H1 (cell line): ENCODE measurements around the gene DOHH. TPM values are rescaled to one million over a fixed set of nuclear protein-coding genes. Genes with fewer than 3 reads are reported as not detected.

ENCODE experiments used
- CTCF ChIA-PET: fragments of 300-600 bp; sonication (Branson Sonifier 250); formaldehyde crosslinking; loops from one replicate; lab custom pipeline; 2021; ENCODE audit not compliant: partially characterized antibody; lab: Charles Lee
- POLR2A ChIA-PET: fragments of 300-600 bp; sonication (Branson Sonifier 250); formaldehyde crosslinking; loops from one replicate; lab custom pipeline; 2021; ENCODE audit warnings: inconsistent platforms; ENCODE audit not compliant: partially characterized antibody; lab: Charles Lee
- DNase-seq, 2 experiments: peaks; one replicate each; pipeline versions ENCODE4 v3.0.0 to v3.0.0-alpha.2; 2010 to 2022; ENCODE audit warnings: low spot score in 2 of 2, low read depth in 1 of 2, mixed read lengths in 1 of 2
- FAIRE-seq: peaks from 2 replicates; lab custom pipeline; 2011; peaks lifted over from hg19 to GRCh38; lab: Jason Lieb, UNC
- H2AFZ ChIP-seq: 2 replicates; pipeline ENCODE4 v1.8.1; 2012; ENCODE audit warnings: low read length, inconsistent platforms
- H2AK5ac ChIP-seq: 2 replicates; pipeline ENCODE4 v1.6.1; 2013; ENCODE audit warnings: low read depth, low read length
- H2BK120ac ChIP-seq: replicated peaks from 2 replicates; pipeline ENCODE3; 2013; ENCODE audit warnings: low read depth, low read length, inconsistent platforms
- H2BK12ac ChIP-seq: 2 replicates; pipeline ENCODE4 v1.6.1; 2013; ENCODE audit warnings: low read depth, low read length
- H2BK15ac ChIP-seq: 2 replicates; pipeline ENCODE4 v1.6.1; 2013; ENCODE audit warnings: low read length
- H2BK20ac ChIP-seq: 2 replicates; pipeline ENCODE4 v1.6.1; 2013; ENCODE audit warnings: low read length
- H2BK5ac ChIP-seq: 2 replicates; pipeline ENCODE4 v1.6.1; 2013; ENCODE audit warnings: low read depth, low read length
- H3K14ac ChIP-seq: 2 replicates; pipeline ENCODE4 v1.6.1; 2013; ENCODE audit warnings: inconsistent platforms; ENCODE audit not compliant: insufficient read length
- H3K18ac ChIP-seq: 2 replicates; pipeline ENCODE4 v1.6.1; 2013; ENCODE audit warnings: low read length; ENCODE audit errors: extremely low read depth
- H3K23ac ChIP-seq: 2 replicates; pipeline ENCODE4 v1.6.1; 2013; ENCODE audit warnings: inconsistent platforms; ENCODE audit not compliant: insufficient read length
- H3K23me2 ChIP-seq: 2 replicates; pipeline ENCODE4 v1.6.1; 2013; ENCODE audit warnings: low read depth, low read length
- H3K27ac ChIP-seq: 2 replicates; pipeline ENCODE4 v1.6.1; 2011; ENCODE audit warnings: low read depth, low read length, inconsistent platforms
- H3K27me3 ChIP-seq, 4 experiments: replicated peaks in 1 of 4; 1 replicate in 1 of 4; 2 replicates in 3 of 4; pipeline versions ENCODE4 v1.6.1 to v1.8.1; 2011 to 2013; ENCODE audit warnings: low read length in 3 of 4, mild to moderate bottlenecking in 3 of 4, inconsistent platforms in 2 of 4, mixed read lengths in 2 of 4, moderate library complexity in 1 of 4; ENCODE audit not compliant: control insufficient read depth in 3 of 4, insufficient read depth in 3 of 4; ENCODE audit errors: extremely low read depth in 1 of 4
- H3K36me3 ChIP-seq, 4 experiments: 2 replicates each; pipeline versions ENCODE4 v1.6.1 to v1.8.1; 2011 to 2013; ENCODE audit warnings: mild to moderate bottlenecking in 4 of 4, low read length in 3 of 4, moderate library complexity in 2 of 4, control low read depth in 1 of 4, inconsistent platforms in 1 of 4; ENCODE audit not compliant: insufficient read depth in 4 of 4, control insufficient read depth in 2 of 4
- H3K4ac ChIP-seq: replicated peaks from 2 replicates; pipeline ENCODE3; 2013; ENCODE audit warnings: low read length, low read depth, mixed read lengths, inconsistent platforms; ENCODE audit not compliant: insufficient read length
- H3K4me1 ChIP-seq, 4 experiments: replicated peaks in 1 of 4; 1 replicate in 1 of 4; 2 replicates in 3 of 4; pipeline versions ENCODE4 v1.6.1 to v1.8.1; 2011 to 2013; ENCODE audit warnings: low read length in 3 of 4, inconsistent platforms in 2 of 4, mixed read lengths in 1 of 4; ENCODE audit not compliant: insufficient read depth in 4 of 4, control insufficient read depth in 3 of 4
- H3K4me2 ChIP-seq, 2 experiments: 2 replicates each; pipeline versions ENCODE4 v1.6.1 to v1.8.1; 2011 to 2013; ENCODE audit warnings: low read depth in 2 of 2, low read length in 2 of 2, control low read depth in 1 of 2, inconsistent platforms in 1 of 2, mild to moderate bottlenecking in 1 of 2; ENCODE audit not compliant: insufficient read depth in 1 of 2
- H3K4me3 ChIP-seq, 4 experiments: fragments of 200-600, 300-600 bp in 1 of 4; sonication (generic), shearing (Covaris generic), sonication (Bioruptor Twin) in 1 of 4; 2 replicates each; pipeline versions ENCODE4 v1.5.1 to v1.8.1; 2011 to 2016; ENCODE audit warnings: low read length in 4 of 4, low read depth in 3 of 4, control low read depth in 2 of 4, inconsistent platforms in 2 of 4, mild to moderate bottlenecking in 2 of 4, mixed read lengths in 1 of 4, moderate library complexity in 1 of 4; ENCODE audit not compliant: insufficient read depth in 2 of 4; ENCODE audit errors: extremely low read depth in 1 of 4
- H3K56ac ChIP-seq: replicated peaks from 2 replicates; pipeline ENCODE3; 2013; ENCODE audit warnings: low read depth, mild to moderate bottlenecking, mixed read lengths, low read length, inconsistent platforms; ENCODE audit not compliant: insufficient read length
- H3K79me1 ChIP-seq: 2 replicates; pipeline ENCODE4 v1.6.1; 2013; ENCODE audit warnings: low read depth, low read length, control low read depth
- H3K79me2 ChIP-seq, 2 experiments: 2 replicates each; pipeline versions ENCODE4 v1.6.1 to v1.8.1; 2012 to 2013; ENCODE audit warnings: low read length in 2 of 2, mild to moderate bottlenecking in 2 of 2, inconsistent platforms in 1 of 2; ENCODE audit not compliant: insufficient read depth in 2 of 2, control insufficient read depth in 1 of 2
- H3K9ac ChIP-seq, 4 experiments: replicated peaks in 1 of 4; 1 replicate in 1 of 4; 2 replicates in 3 of 4; pipeline versions ENCODE4 v1.6.1 to v1.8.1; 2011 to 2013; ENCODE audit warnings: low read depth in 3 of 4, low read length in 3 of 4, control low read depth in 2 of 4, mild to moderate bottlenecking in 2 of 4, moderate library complexity in 2 of 4, inconsistent platforms in 1 of 4; ENCODE audit errors: extremely low read depth in 1 of 4
- H3K9me3 ChIP-seq, 2 experiments: 2 replicates each; pipeline versions ENCODE4 v1.6.1 to v1.8.1; 2012 to 2013; ENCODE audit warnings: mild to moderate bottlenecking in 2 of 2, moderate library complexity in 2 of 2, control low read depth in 1 of 2, inconsistent platforms in 1 of 2, low read depth in 1 of 2, low read length in 1 of 2, mixed read lengths in 1 of 2; ENCODE audit not compliant: insufficient read depth in 2 of 2
- H4K20me1 ChIP-seq, 2 experiments: replicated peaks in 1 of 2; 2 replicates each; pipeline versions ENCODE3 to v1.8.1; 2011 to 2013; ENCODE audit warnings: inconsistent platforms in 2 of 2, low read length in 2 of 2, mild to moderate bottlenecking in 1 of 2; ENCODE audit not compliant: insufficient read depth in 2 of 2, control insufficient read depth in 1 of 2
- H4K5ac ChIP-seq: 2 replicates; pipeline ENCODE4 v1.6.1; 2013; ENCODE audit warnings: low read length, low read depth, mixed read lengths, inconsistent platforms; ENCODE audit not compliant: insufficient read length
- H4K8ac ChIP-seq: 2 replicates; pipeline ENCODE4 v1.8.0; 2013; ENCODE audit warnings: mild to moderate bottlenecking, moderate library complexity, low read length, inconsistent platforms; ENCODE audit not compliant: insufficient read depth; ENCODE audit errors: extremely low read depth
- H4K91ac ChIP-seq: replicated peaks from 2 replicates; pipeline ENCODE3; 2013; ENCODE audit warnings: low read length, mixed read lengths, inconsistent platforms; ENCODE audit not compliant: insufficient read length
- CREB1 ChIP-seq: IDR thresholded peaks from 2 replicates; pipeline ENCODE4 v1.6.1; 2012; ENCODE audit warnings: inconsistent platforms
- EP300 ChIP-seq, 2 experiments: IDR thresholded peaks; 1 replicate in 1 of 2; 2 replicates in 1 of 2; pipeline ENCODE4 v1.6.1; 2011 to 2012; ENCODE audit warnings: low read depth in 2 of 2, low read length in 2 of 2, mild to moderate bottlenecking in 2 of 2, borderline replicate concordance in 1 of 2, inconsistent platforms in 1 of 2, moderate library complexity in 1 of 2
- FOSL1 ChIP-seq: IDR thresholded peaks from 2 replicates; pipeline ENCODE4 v1.6.1; 2011; ENCODE audit warnings: mild to moderate bottlenecking, low read depth, low read length, moderate library complexity; ENCODE audit not compliant: insufficient read depth
- JUND ChIP-seq: IDR thresholded peaks from 2 replicates; pipeline ENCODE4 v1.6.1; 2011; ENCODE audit warnings: mild to moderate bottlenecking, improper control_type of control experiment, low read length
- KDM4A ChIP-seq: IDR thresholded peaks from one replicate; pipeline ENCODE4 v1.7.1; 2012; ENCODE audit warnings: low read depth, mild to moderate bottlenecking, moderate library complexity, low read length, inconsistent platforms; ENCODE audit not compliant: severe bottlenecking
- PHF8 ChIP-seq: fragments of 200-600 bp; sonication (generic); conservative IDR thresholded peaks from 2 replicates; pipeline ENCODE4 v1.7.1; 2012; ENCODE audit warnings: low read depth, mild to moderate bottlenecking, inconsistent platforms, low read length, moderate library complexity
- POLR2A ChIP-seq, 2 experiments: IDR thresholded peaks; 1 replicate in 1 of 2; 2 replicates in 1 of 2; pipeline ENCODE4 v1.6.1; 2011; ENCODE audit warnings: low read depth in 2 of 2, low read length in 2 of 2, mild to moderate bottlenecking in 2 of 2; ENCODE audit errors: control extremely low read depth in 1 of 2
- POU5F1 ChIP-seq: IDR thresholded peaks from 2 replicates; pipeline ENCODE4 v1.6.1; 2011; ENCODE audit warnings: low read depth, mild to moderate bottlenecking, low read length, moderate library complexity
- SIX5 ChIP-seq: IDR thresholded peaks from 2 replicates; pipeline ENCODE4 v1.6.1; 2011; ENCODE audit warnings: mild to moderate bottlenecking, low read depth, low read length
- SP4 ChIP-seq: IDR thresholded peaks from 2 replicates; pipeline ENCODE4 v1.6.1; 2012; ENCODE audit warnings: low read length, inconsistent platforms
- SRF ChIP-seq: IDR thresholded peaks from 2 replicates; pipeline ENCODE4 v1.6.1; 2011; ENCODE audit warnings: mild to moderate bottlenecking, low read depth, low read length, moderate library complexity
- whole genome bisulfite sequencing, 2 experiments: shearing (Covaris generic) in 1 of 2; methylation state at CpG; one replicate each; pipeline versions ENCODE4 v1.1.6 to v1.1.7; 2013 to 2015; ENCODE audit warnings: low lambda C conversion rate in 2 of 2, mixed read lengths in 2 of 2, inconsistent platforms in 1 of 2, low coverage in 1 of 2, missing lambda C conversion rate in 1 of 2; ENCODE audit not compliant: insufficient replicate concordance in 2 of 2, insufficient coverage in 1 of 2, insufficient read length in 1 of 2; ENCODE audit errors: extremely low coverage in 1 of 2, missing lambda C conversion rate in 1 of 2; 5-methylcytosine and 5-hydroxymethylcytosine counted together
- polyA plus RNA-seq, 7 experiments: library from polyadenylated mRNA; depleted of rRNA in 3 of 7; stranded (reverse) in 5 of 7; unstranded in 2 of 7; fragments of >200 nt in 5 of 7; fragments of 200-250 nt in 2 of 7; gene quantifications; 1 replicate in 5 of 7; 2 replicates in 1 of 7; 4 replicates in 1 of 7; pipeline versions ENCODE4 v1.2.1 to v1.2.3, GENCODE V29; 2011 to 2013; ENCODE audit warnings: missing spikeins in 2 of 7, mixed read lengths in 2 of 7
- total RNA-seq: library from RNA; stranded (reverse); fragmentation: NEBNext Ultra II Directional; extraction: Animal tissue kit (Norgen Biotek cat#: 25700); gene quantifications from 2 replicates; pipeline ENCODE4 v1.2.1, GENCODE V29; 2021
- TF ChIP-seq, protein P1 (sequence below): IDR thresholded peaks from 2 replicates; pipeline ENCODE4 v1.6.1; 2012; ENCODE audit warnings: inconsistent platforms

Gene DOHH
- total and polyA plus RNA-seq, 2 of the 8 experiments (the other 6 are each of a cell fraction or from before 2014, with no cell fraction given): 7.3 to 17.7 TPM

DNA sequence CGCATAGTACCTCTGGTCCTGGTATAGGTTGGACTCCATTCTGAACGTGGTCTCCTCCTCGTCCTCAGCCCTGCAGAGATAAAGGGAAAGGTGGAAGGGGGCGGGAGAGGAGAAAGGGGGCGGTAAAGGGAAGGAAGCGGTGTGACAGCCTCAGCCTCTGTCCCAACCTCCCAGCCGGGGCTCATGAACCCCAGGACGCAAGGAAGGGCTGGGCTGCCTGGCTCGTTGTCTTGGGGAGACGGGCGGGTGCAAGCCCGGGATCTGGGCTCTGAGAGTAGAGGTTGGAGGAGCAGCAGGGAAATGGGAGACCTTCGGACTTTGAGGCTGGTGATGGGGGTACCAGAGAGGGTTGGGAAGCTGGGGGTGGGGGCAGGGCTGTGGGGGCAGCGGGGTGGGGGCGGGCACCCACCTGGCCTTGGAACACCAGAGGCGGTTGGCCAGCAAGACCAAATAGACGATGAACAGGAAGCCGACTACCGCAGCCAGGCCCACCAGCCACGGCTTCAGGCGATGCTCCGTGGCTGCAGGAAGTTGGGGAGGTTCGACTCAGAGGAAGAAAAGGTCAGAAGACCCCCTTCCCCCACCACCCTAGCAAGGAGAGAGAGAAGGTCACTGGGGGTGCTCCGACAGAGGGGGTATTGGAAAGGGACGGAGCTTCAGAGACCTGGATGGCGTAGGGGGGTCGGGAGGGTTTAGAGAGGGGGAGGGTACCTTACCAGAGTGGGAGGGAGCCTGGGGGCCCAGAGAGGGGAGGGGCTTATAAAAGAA is 21.9 kb downstream of the DOHH start:
- FAIRE-seq: no peak
- Histone ChIP-seq H4K20me1 (peaks cover 0 to 10% of the 10 kb centered on the region in 2 experiments), H4K8ac (no peak overlapping the region; the same call in 1 of the 2 replicates), H3K4me1 (peaks cover 0 to 7% (median 5%) of the 10 kb centered on the region in 4 experiments; a peak in 6 of 7 replicates), H3K18ac (0 out of 2 replicates have a peak overlapping the region, but pooled peaks have one; percentile 25), H3K9me3 (no peaks in the 10 kb centered on the region), H3K9ac (no peak overlapping the region), H2BK12ac (no peak overlapping the region), H3K4ac (no peak overlapping the region), H4K91ac (peak overlapping the region; percentile 7), H3K56ac (no peak overlapping the region), H4K5ac (no peak overlapping the region), H3K27ac (no peak overlapping the region), H2AK5ac (0 out of 2 replicates have a peak overlapping the region, but pooled peaks have one; percentile 83), H3K23me2 (peaks cover 23% of the 10 kb centered on the region; the same call in 1 of the 2 replicates), H3K23ac (no peak overlapping the region), H3K79me1 (no peaks in the 10 kb centered on the region), H2BK20ac (no peak overlapping the region), H2BK15ac (no peak overlapping the region), H2BK120ac (no peak overlapping the region), H3K4me2 (peak overlapping the region; percentile 48 to 58), H3K27me3 (peaks cover 0 to 7% (median 2%) of the 10 kb centered on the region in 4 experiments; a peak in 3 of 7 replicates), H3K36me3 (no peaks in the 10 kb centered on the region), H3K14ac (no peak overlapping the region), H2BK5ac (no peak overlapping the region; the same call in 1 of the 2 replicates), H3K79me2 (no peaks in the 10 kb centered on the region), H3K4me3 (peak overlapping the region in 2 of 4 experiments; percentile 12 to 48; a peak in 3 of 8 replicates), H2AFZ (no peak overlapping the region)
- no peak for DNase-seq
- 68% methylated on average over 14 of the region's 27 CpGs; no CpG with 5 or more reads in 1 of the 2 experiments for WGBS, 2 experiments
- CTCF ChIA-PET: interaction anchor here (0.6 to 8.4 kb wide), 11 partner anchors 7 to 250 kb away, joined by 3 to 97 read pairs (median 4); no protein-coding TSS in a partner anchor
- POLR2A ChIA-PET: interaction anchor here (0.8 to 1.6 kb wide), 6 partner anchors 11 to 178 kb away, joined by 3 to 7 read pairs (median 3); no protein-coding TSS in a partner anchor
- no peak for TF ChIP-seq POLR2A (IDR thresholded peaks at IDR 0.05; ENCODE audit: control extremely low read depth in 1 of 2, low read depth in 2 of 2, low read length in 2 of 2)
- no peak for TF ChIP-seq SP4
- no peak for TF ChIP-seq POU5F1
- no peak for TF ChIP-seq SIX5
- no peak for TF ChIP-seq JUND
- no peak for TF ChIP-seq PHF8
- no peak for TF ChIP-seq SRF
- no peak for TF ChIP-seq EP300 (IDR thresholded peaks at IDR 0.05; ENCODE audit: borderline replicate concordance in 1 of 2, low read depth in 2 of 2, low read length in 2 of 2)
- TF ChIP-seq, protein P1, sequence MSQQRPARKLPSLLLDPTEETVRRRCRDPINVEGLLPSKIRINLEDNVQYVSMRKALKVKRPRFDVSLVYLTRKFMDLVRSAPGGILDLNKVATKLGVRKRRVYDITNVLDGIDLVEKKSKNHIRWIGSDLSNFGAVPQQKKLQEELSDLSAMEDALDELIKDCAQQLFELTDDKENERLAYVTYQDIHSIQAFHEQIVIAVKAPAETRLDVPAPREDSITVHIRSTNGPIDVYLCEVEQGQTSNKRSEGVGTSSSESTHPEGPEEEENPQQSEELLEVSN: no peak
- TF ChIP-seq CREB1: no peak
- no peak for TF ChIP-seq FOSL1
- no peak for TF ChIP-seq KDM4A
